Choroid plexus epithelial cell (primary cell): ENCODE data around the gene LRRC45.

Experiments used
- DNase-seq: peaks from one replicate; pipeline ENCODE4 v3.0.0-alpha.2; 2010; ENCODE audit warnings: low read depth
- H3K4me3 ChIP-seq: 2 replicates; pipeline ENCODE4 v1.5.1; 2011; ENCODE audit warnings: low read depth, mild to moderate bottlenecking, control low read depth, low read length, moderate library complexity
- CTCF ChIP-seq: conservative IDR thresholded peaks from 2 replicates; pipeline ENCODE4 v1.5.1; 2011; ENCODE audit warnings: low read depth, mild to moderate bottlenecking, control low read depth, inconsistent platforms, low read length, moderate library complexity

The LRRC45 gene

GRCh38 chr17:81990836-81991683, 32.0 kb upstream of the LRRC45 start:
- no peak overlapping the region for H3K4me3 ChIP-seq
- no peak for DNase-seq
- TF ChIP-seq CTCF = no peak

GRCh38 chr17:81991684-81992305, 31.3 kb upstream of the LRRC45 start:
- DNase-seq = peak; percentile 36
- H3K4me3 ChIP-seq = no peak overlapping the region
- TF ChIP-seq CTCF = no peak

- no peak overlapping the region for H3K4me3 ChIP-seq
- DNase-seq = no peak
- TF ChIP-seq CTCF = no peak
Observed at GRCh38 chr17:81992306-81993102, 30.6 kb upstream of the LRRC45 start.

GRCh38 chr17:81993729-81994592, 29.1 kb upstream of the LRRC45 start:
- H3K4me3 ChIP-seq = no peak overlapping the region
- TF ChIP-seq CTCF = no peak
- no peak for DNase-seq

GRCh38 chr17:81994593-81995462, 28.3 kb upstream of the LRRC45 start:
- no peak for TF ChIP-seq CTCF
- DNase-seq = peak; percentile 17
- H3K4me3 ChIP-seq = no peak overlapping the region
